SU-DHL-6 (cell line): ENCODE data around the gene CRYAB.

Source experiments
- H2AFZ ChIP-seq: fragments of 200-600 bp; sonication (generic); 2 replicates; pipeline ENCODE4 v1.6.1; 2014; ENCODE audit warnings: low read depth, mild to moderate bottlenecking, moderate library complexity, mixed read lengths, antibody characterized with exemption, low read length; ENCODE audit not compliant: severe bottlenecking
- H3F3A ChIP-seq: fragments of 200-600 bp; shearing (Covaris generic); 2 replicates; pipeline ENCODE4 v1.6.0; 2016; ENCODE audit warnings: antibody characterized with exemption, mild to moderate bottlenecking; ENCODE audit not compliant: insufficient read depth
- H3K27ac ChIP-seq: fragments of 200-600 bp; sonication (generic); 2 replicates; pipeline ENCODE4 v1.5.1; 2016; ENCODE audit warnings: low read depth, mild to moderate bottlenecking, low read length, moderate library complexity, mixed read lengths
- H3K27me3 ChIP-seq: fragments of 200-600 bp; sonication (generic), shearing (Covaris generic); 2 replicates; pipeline ENCODE4 v1.6.0; 2014; ENCODE audit warnings: mild to moderate bottlenecking, low read length
- H3K36me3 ChIP-seq: fragments of 200-600 bp; sonication (generic); 2 replicates; pipeline ENCODE4 v1.6.1; 2014; ENCODE audit warnings: mild to moderate bottlenecking, low read length, mixed read lengths
- H3K4me2 ChIP-seq: fragments of 300-600, 200-600 bp; shearing (Covaris generic), sonication (generic); 2 replicates; pipeline ENCODE4 v1.6.0; 2014; ENCODE audit warnings: low read length, low read depth, mild to moderate bottlenecking; ENCODE audit not compliant: poor library complexity, severe bottlenecking
- H3K4me3 ChIP-seq: fragments of 200-600 bp; sonication (generic); 2 replicates; pipeline ENCODE4 v1.5.1; 2014; ENCODE audit warnings: antibody characterized with exemption, low read length, mild to moderate bottlenecking, mixed read lengths; ENCODE audit not compliant: insufficient read depth, poor library complexity, severe bottlenecking
- H3K79me2 ChIP-seq: fragments of 200-600 bp; sonication (generic); 2 replicates; pipeline ENCODE4 v1.6.1; 2014; ENCODE audit warnings: mild to moderate bottlenecking, low read length, moderate library complexity; ENCODE audit not compliant: insufficient read depth
- H3K9ac ChIP-seq: fragments of 200-600 bp; sonication (generic); 2 replicates; pipeline ENCODE4 v1.7.0; 2014; ENCODE audit warnings: mild to moderate bottlenecking, low read length
- H3K9me2 ChIP-seq: fragments of 200-600 bp; sonication (generic); replicated peaks from 2 replicates; pipeline ENCODE4 v1.6.1; 2014; ENCODE audit warnings: low read length; ENCODE audit not compliant: insufficient read depth
- H3K9me3 ChIP-seq: fragments of 200-600 bp; sonication (generic); 2 replicates; pipeline ENCODE4 v1.6.1; 2014; ENCODE audit warnings: low read length, mixed read lengths; ENCODE audit not compliant: insufficient read depth
- H4K20me1 ChIP-seq: fragments of 200-600 bp; sonication (generic); 2 replicates; pipeline ENCODE4 v1.6.1; 2014; ENCODE audit warnings: low read depth, mild to moderate bottlenecking, antibody characterized with exemption, low read length, moderate library complexity, mixed read lengths
- CTCF ChIP-seq: fragments of 200-600 bp; sonication (generic); IDR thresholded peaks from one replicate; pipeline ENCODE4 v1.5.1; 2017; ENCODE audit warnings: antibody characterized with exemption, mild to moderate bottlenecking, low read length, moderate library complexity; ENCODE audit not compliant: insufficient read depth, poor library complexity, severe bottlenecking
- EZH2phosphoT487 ChIP-seq: fragments of 200-600 bp; sonication (generic), shearing (Covaris generic); conservative IDR thresholded peaks from 2 replicates; pipeline ENCODE4 v1.6.1; 2018; ENCODE audit warnings: mild to moderate bottlenecking, antibody characterized with exemption, low read length, moderate library complexity, mixed read lengths

Gene CRYAB

GRCh38 chr11:111944139-111944538, 32.6 kb upstream of the CRYAB start:
- Histone ChIP-seq H3K9me2 (no peaks in the 10 kb centered on the region), H3K27ac (no peak overlapping the region), H4K20me1 (no peaks in the 10 kb centered on the region), H3K4me2 (no peak overlapping the region), H2AFZ (no peak overlapping the region), H3K9ac (no peak overlapping the region), H3K27me3 (no peaks in the 10 kb centered on the region), H3K79me2 (no peaks in the 10 kb centered on the region), H3K36me3 (no peaks in the 10 kb centered on the region), H3F3A (no peaks in the 10 kb centered on the region), H3K4me3 (no peak overlapping the region), H3K9me3 (no peaks in the 10 kb centered on the region)
- no peak for TF ChIP-seq EZH2phosphoT487
- no peak for TF ChIP-seq CTCF

- Histone ChIP-seq H3K4me2 (no peak overlapping the region), H3K36me3 (no peaks in the 10 kb centered on the region), H3F3A (no peaks in the 10 kb centered on the region), H3K4me3 (no peak overlapping the region), H3K9me2 (no peaks in the 10 kb centered on the region), H3K27me3 (no peaks in the 10 kb centered on the region), H2AFZ (no peak overlapping the region), H3K9me3 (no peaks in the 10 kb centered on the region), H3K27ac (no peak overlapping the region), H3K9ac (no peak overlapping the region), H4K20me1 (no peaks in the 10 kb centered on the region), H3K79me2 (no peaks in the 10 kb centered on the region)
- no peak for TF ChIP-seq CTCF
- TF ChIP-seq EZH2phosphoT487, result no peak
Observed at GRCh38 chr11:111942829-111943228, 31.3 kb upstream of the CRYAB start.

- TF ChIP-seq EZH2phosphoT487 (no peak), CTCF (no peak)
- no peak overlapping the region for H2AFZ ChIP-seq
Observed at GRCh38 chr11:111941963-111942362, 30.4 kb upstream of the CRYAB start.

More at GRCh38 chr11:111941963-111942362, 30.4 kb upstream of the CRYAB start:
- no peak overlapping the region for H3K9ac ChIP-seq
- H3F3A ChIP-seq, result no peaks in the 10 kb centered on the region
- no peaks in the 10 kb centered on the region for H4K20me1 ChIP-seq
- no peaks in the 10 kb centered on the region for H3K36me3 ChIP-seq
- H3K4me3 ChIP-seq, result no peak overlapping the region
- no peaks in the 10 kb centered on the region for H3K27me3 ChIP-seq
- H3K9me3 ChIP-seq, result no peaks in the 10 kb centered on the region
- no peaks in the 10 kb centered on the region for H3K79me2 ChIP-seq
- no peak overlapping the region for H3K27ac ChIP-seq
- no peak overlapping the region for H3K4me2 ChIP-seq
- no peaks in the 10 kb centered on the region for H3K9me2 ChIP-seq
